K562 (cell line): ENCODE measurements around the gene NAT10.

Experiments used
- ATF7 ChIP-seq: fragments of 450-650 bp; IDR thresholded peaks from 2 replicates; pipeline ENCODE4 v1.7.1; 2014; ENCODE audit warnings: mild to moderate bottlenecking, moderate library complexity
- CBFB ChIP-seq: sonication (generic); formaldehyde crosslinking; IDR thresholded peaks from 2 replicates; pipeline ENCODE4 v1.4.0; 2020; ENCODE audit warnings: mild to moderate bottlenecking, missing genetic modification reagents
- CTCF ChIP-seq, 3 experiments: IDR thresholded peaks in 2 of 3; conservative IDR thresholded peaks in 1 of 3; 2 replicates each; pipeline ENCODE4 v1.5.1; 2011 to 2012; ENCODE audit warnings: low read length in 3 of 3, mild to moderate bottlenecking in 3 of 3, control low read depth in 2 of 3, improper control_type of control experiment in 1 of 3, inconsistent platforms in 1 of 3, low read depth in 1 of 3, mixed read lengths in 1 of 3, moderate library complexity in 1 of 3; ENCODE audit not compliant: insufficient read depth in 2 of 3
- KAT8 ChIP-seq: fragments of 450-650 bp; IDR thresholded peaks from 2 replicates; pipeline ENCODE4 v1.6.1; 2016; ENCODE audit warnings: low read depth, mild to moderate bottlenecking
- POLR3G ChIP-seq: IDR thresholded peaks from 2 replicates; pipeline ENCODE4 v1.6.1; 2011; ENCODE audit not compliant: insufficient read length, insufficient replicate concordance; ENCODE audit errors: extremely low read depth
- RFX5 ChIP-seq: IDR thresholded peaks from 2 replicates; pipeline ENCODE4 v1.6.1; 2011; ENCODE audit warnings: low read depth, mild to moderate bottlenecking, improper control_type of control experiment, low read length
- TSHZ1 ChIP-seq: fragments of 250-450 bp; sonication (Bioruptor Pico); IDR thresholded peaks from 2 replicates; pipeline ENCODE4 v1.4.0; 2020; ENCODE audit warnings: mild to moderate bottlenecking, moderate library complexity
- ZBTB33 ChIP-seq: sonication (generic); formaldehyde crosslinking; IDR thresholded peaks from 2 replicates; pipeline ENCODE4 v1.8.1; 2023; ENCODE audit warnings: mild to moderate bottlenecking, missing genetic modification reagents
- ZBTB49 ChIP-seq: sonication (generic); formaldehyde crosslinking; IDR thresholded peaks from 2 replicates; pipeline ENCODE4 v1.8.0; 2022; ENCODE audit warnings: missing genetic modification reagents, mild to moderate bottlenecking, borderline replicate concordance
- ZC3H11A ChIP-seq: IDR thresholded peaks from 2 replicates; pipeline ENCODE4 v1.6.1; 2012; ENCODE audit warnings: low read depth, low read length, improper control_type of control experiment
- ZNF143 ChIP-seq: sonication (generic); formaldehyde crosslinking; IDR thresholded peaks from 2 replicates; pipeline ENCODE4 v1.9.0; 2022; ENCODE audit warnings: mild to moderate bottlenecking, missing genetic modification reagents

- no peak for TF ChIP-seq CTCF (IDR thresholded peaks at IDR 0.05 in 2 of 3, conservative IDR thresholded peaks at IDR 0.05 in 1 of 3; ENCODE audit: insufficient read depth in 2 of 3, low read depth in 1 of 3, low read length in 3 of 3)
- no peak for TF ChIP-seq ZBTB49
- no peak for TF ChIP-seq ZC3H11A
- no peak for TF ChIP-seq ATF7
- no peak for TF ChIP-seq TSHZ1
- TF ChIP-seq CBFB (CRISPR knock-in tag): no peak
- TF ChIP-seq POLR3G: no peak
- TF ChIP-seq KAT8: no peak
- TF ChIP-seq ZBTB33: no peak
- TF ChIP-seq ZNF143 (CRISPR knock-in tag): no peak
- TF ChIP-seq RFX5: no peak
Measured at GRCh38 chr11:34178209-34178821, 72.9 kb downstream of the NAT10 start.
